ENCODE data around the gene ARSG.

- no peak for TF ChIP-seq RAD21 (IDR thresholded peaks at IDR 0.05; ENCODE audit: low read length)
- TF ChIP-seq CTCF (IDR thresholded peaks at IDR 0.05), result no peak
- no peak for TF ChIP-seq CHD2 (IDR thresholded peaks at IDR 0.05; ENCODE audit: low read length, partially characterized antibody)
- TF ChIP-seq YY1 (IDR thresholded peaks at IDR 0.05; ENCODE audit: low read depth), result no peak
- no peak for TF ChIP-seq MAX (IDR thresholded peaks at IDR 0.05; ENCODE audit: low read depth)
- no peak for TF ChIP-seq REST (IDR thresholded peaks at IDR 0.05; ENCODE audit: low read depth, low read length)
- no peak for TF ChIP-seq RCOR1 (IDR thresholded peaks at IDR 0.05; ENCODE audit: low read length)
- no peak for TF ChIP-seq POLR2AphosphoS5 (IDR thresholded peaks at IDR 0.05; ENCODE audit: low read depth, low read length)
- no peak for TF ChIP-seq TAF1 (IDR thresholded peaks at IDR 0.05; ENCODE audit: borderline replicate concordance, low read depth, low read length)
- no peak for TF ChIP-seq RFX5 (IDR thresholded peaks at IDR 0.05; ENCODE audit: low read length)
- TF ChIP-seq EP300 (IDR thresholded peaks at IDR 0.05; ENCODE audit: borderline replicate concordance in 1 of 2, low read depth in 1 of 2, low read length in 1 of 2), result no peak
- TF ChIP-seq MXI1 (IDR thresholded peaks at IDR 0.05; ENCODE audit: low read depth, low read length), result no peak
Measured at GRCh38 chr17:68320943-68321555, 29.8 kb downstream of the ARSG start.

Measured in SK-N-SH (cell line).